Endothelial cell of umbilical vein (primary cell): ENCODE data around the gene AGK. TPM values are rescaled to one million over a fixed set of nuclear protein-coding genes. Genes with fewer than 3 reads are reported as not detected.

Experiments
- BruUV-seq: library from RNA; stranded (reverse); fragments of 400-500 nt; replicated peaks from 2 replicates; lab custom pipeline; 2021; lab: Mats Ljungman, UMichigan
- CTCF ChIA-PET: fragments of 300-600, 350-600 bp; sonication (Branson Sonifier 250); formaldehyde crosslinking; loops from one replicate; lab custom pipeline; 2021; ENCODE audit warnings: antibody characterized with exemption, inconsistent platforms; lab: Charles Lee
- POLR2A ChIA-PET: fragments of 300-600, 350-600 bp; sonication (Branson Sonifier 250); formaldehyde crosslinking; loops from one replicate; lab custom pipeline; 2021; ENCODE audit warnings: antibody characterized with exemption, inconsistent platforms; lab: Charles Lee
- DNase-seq: peaks from one replicate; pipeline ENCODE4 v3.0.0-alpha.2; 2011; ENCODE audit warnings: low read depth, low spot score
- FAIRE-seq: peaks from 2 replicates; lab custom pipeline; 2011; peaks lifted over from hg19 to GRCh38; lab: Jason Lieb, UNC
- H2AFZ ChIP-seq: 2 replicates; pipeline ENCODE4 v1.6.0; 2012; ENCODE audit warnings: low read depth, low read length, control low read depth, inconsistent platforms
- H3K27ac ChIP-seq: 2 replicates; pipeline ENCODE4 v1.5.1; 2011; ENCODE audit warnings: low read depth, mild to moderate bottlenecking, control low read depth, low read length, moderate library complexity; ENCODE audit not compliant: insufficient read depth
- H3K27me3 ChIP-seq, 2 experiments: 2 replicates each; pipeline versions ENCODE4 v1.6.0 to v1.6.1; 2011; ENCODE audit warnings: low read length in 2 of 2, mixed read lengths in 1 of 2; ENCODE audit not compliant: control insufficient read depth in 2 of 2, insufficient read depth in 2 of 2
- H3K36me3 ChIP-seq, 2 experiments: 2 replicates in 1 of 2; 3 replicates in 1 of 2; pipeline ENCODE4 v1.5.1; 2011; ENCODE audit warnings: low read length in 2 of 2, mild to moderate bottlenecking in 1 of 2, moderate library complexity in 1 of 2; ENCODE audit not compliant: control insufficient read depth in 2 of 2, insufficient read depth in 2 of 2; ENCODE audit errors: extremely low read depth in 1 of 2
- H3K4me1 ChIP-seq: 3 replicates; pipeline ENCODE4 v1.5.1; 2011; ENCODE audit warnings: mild to moderate bottlenecking, low read length; ENCODE audit not compliant: control insufficient read depth, insufficient read depth; ENCODE audit errors: extremely low read depth
- H3K4me2 ChIP-seq: 2 replicates; pipeline ENCODE4 v1.6.1; 2011; ENCODE audit warnings: low read length, control low read depth, mixed read lengths; ENCODE audit not compliant: insufficient read depth
- H3K4me3 ChIP-seq, 3 experiments: fragments of 200-600 bp in 1 of 3; sonication (generic), shearing (Covaris generic) in 1 of 3; replicated peaks in 1 of 3; 2 replicates each; pipeline ENCODE4 v1.5.1; 2011 to 2016; ENCODE audit warnings: control low read depth in 3 of 3, low read length in 3 of 3, mild to moderate bottlenecking in 2 of 3, inconsistent platforms in 1 of 3, low read depth in 1 of 3, moderate library complexity in 1 of 3; ENCODE audit not compliant: insufficient read depth in 1 of 3
- H3K79me2 ChIP-seq: 2 replicates; pipeline ENCODE4 v1.6.0; 2012; ENCODE audit warnings: low read length, inconsistent platforms; ENCODE audit not compliant: control insufficient read depth, insufficient read depth
- H3K9ac ChIP-seq: replicated peaks from 2 replicates; pipeline ENCODE3; 2011; ENCODE audit warnings: low read length, control low read depth; ENCODE audit not compliant: insufficient read depth; ENCODE audit errors: extremely low read depth
- H3K9me1 ChIP-seq: replicated peaks from 3 replicates; pipeline ENCODE4 v1.6.0; 2011; ENCODE audit warnings: mild to moderate bottlenecking, low read length; ENCODE audit not compliant: control insufficient read depth, insufficient read depth; ENCODE audit errors: extremely low read depth
- H3K9me3 ChIP-seq: replicated peaks from 2 replicates; pipeline ENCODE4 v1.5.1; 2012; ENCODE audit warnings: low read length, inconsistent platforms; ENCODE audit not compliant: control insufficient read depth, insufficient read depth
- H4K20me1 ChIP-seq: replicated peaks from 2 replicates; pipeline ENCODE3; 2011; ENCODE audit warnings: mild to moderate bottlenecking, low read length; ENCODE audit not compliant: control insufficient read depth, insufficient read depth; ENCODE audit errors: extremely low read depth
- EZH2 ChIP-seq: IDR thresholded peaks from 2 replicates; pipeline ENCODE4 v1.6.1; 2012; ENCODE audit warnings: borderline replicate concordance, low read depth, mild to moderate bottlenecking, moderate library complexity, low read length, inconsistent platforms; ENCODE audit not compliant: severe bottlenecking
- FOS ChIP-seq: IDR thresholded peaks from 2 replicates; pipeline ENCODE4 v1.6.1; 2011; ENCODE audit warnings: mild to moderate bottlenecking, low read length, moderate library complexity, borderline replicate concordance; ENCODE audit not compliant: insufficient read depth
- GATA2 ChIP-seq: IDR thresholded peaks from 2 replicates; pipeline ENCODE4 v1.7.0; 2011; ENCODE audit warnings: low read depth, mild to moderate bottlenecking, moderate library complexity, mixed read lengths, low read length; ENCODE audit not compliant: insufficient read length, insufficient read depth
- JUN ChIP-seq: IDR thresholded peaks from 2 replicates; pipeline ENCODE4 v1.6.1; 2011; ENCODE audit warnings: borderline replicate concordance, low read depth; ENCODE audit not compliant: insufficient read length, insufficient read depth
- MYC ChIP-seq: IDR thresholded peaks from one replicate; pipeline ENCODE4 v1.6.1; 2011; ENCODE audit warnings: mild to moderate bottlenecking, low read depth, low read length
- POLR2A ChIP-seq: IDR thresholded peaks from 2 replicates; pipeline ENCODE4 v1.6.1; 2012; ENCODE audit warnings: low read depth, mild to moderate bottlenecking, control low read depth, low read length
- POLR2AphosphoS5 ChIP-seq: IDR thresholded peaks from 2 replicates; pipeline ENCODE4 v1.6.1; 2012; ENCODE audit warnings: low read depth, mild to moderate bottlenecking, control low read depth, low read length, moderate library complexity; ENCODE audit not compliant: insufficient read depth
- dilution Hi-C: fragments of 300-500 bp; cut with MboI; formaldehyde crosslinking; loops from one replicate; pipeline ENCODE4 v1.15.0; 2019; ENCODE audit warnings: low sequenced_read_pairs; ENCODE audit not compliant: extremely low pct_ligation_motif_present
- intact Hi-C: fragments of 100-400 bp; cut with micrococcal nuclease; formaldehyde crosslinking; loops from one replicate; pipeline ENCODE4 v1.10.0; 2022
- polyA plus RNA-seq, 4 experiments: library from polyadenylated mRNA; depleted of rRNA in 3 of 4; stranded (reverse) in 3 of 4; unstranded in 1 of 4; fragments of >200 nt; gene quantifications; 2 replicates each; pipeline versions ENCODE4 v1.2.1 to v1.2.3, GENCODE V29; 2011 to 2012; ENCODE audit warnings: missing spikeins in 1 of 4
- total RNA-seq: library from RNA; stranded (reverse); gene quantifications from 2 replicates; pipeline ENCODE4 v1.2.3, GENCODE V29; 2021
- TF ChIP-seq, protein P1 (sequence below): IDR thresholded peaks from 2 replicates; pipeline ENCODE4 v1.6.1; 2011; ENCODE audit not compliant: insufficient read depth, insufficient read length
- TF ChIP-seq, protein P2 (sequence below), 2 donors: IDR thresholded peaks; 1 replicate in 1 of 2; 2 replicates in 1 of 2; pipeline ENCODE4 v1.5.1; 2011; ENCODE audit warnings: low read length in 2 of 2, mild to moderate bottlenecking in 2 of 2, moderate library complexity in 2 of 2, control low read depth in 1 of 2, inconsistent platforms in 1 of 2, low read depth in 1 of 2; ENCODE audit not compliant: insufficient read depth in 1 of 2; ENCODE audit errors: extremely low read depth in 1 of 2

AGK gene
- total and polyA plus RNA-seq, 2 donors (not counting 3 experiments of a cell fraction or from before 2014, with no cell fraction given): 23.6 to 34.3 TPM

GRCh38 chr7:141699860-141700259, 148.7 kb downstream of the AGK start:
- no peak overlapping the region for H3K9ac ChIP-seq
- H3K4me3 ChIP-seq: no peak overlapping the region
- TF ChIP-seq GATA2 (no peak), MYC (no peak)
- dilution Hi-C loops (no loop called here), intact Hi-C loops (loop anchor here (2.0 kb wide), 1 partner anchor 37 kb away; no protein-coding TSS in a partner anchor)
- H3K27me3 ChIP-seq: peaks cover 5 to 10% of the 10 kb centered on the region in 2 experiments
- H3K27ac ChIP-seq: no peak overlapping the region
- H3K9me3 ChIP-seq: no peaks in the 10 kb centered on the region
- BruUV-seq: TSS peak; percentile 17
- ChIA-PET CTCF (interaction anchor here (3.3 kb wide), 2 partner anchors 38 to 45 kb away, joined by 21 to 30 read pairs; partner anchors contain the start of gene SSBP1), POLR2A (no interaction called here)
- no peak overlapping the region for H3K4me2 ChIP-seq
- FAIRE-seq: no peak
- peaks cover 2% of the 10 kb centered on the region for H4K20me1 ChIP-seq
- H3K9me1 ChIP-seq: no peaks in the 10 kb centered on the region
- DNase-seq: no peak
- peaks cover 27% of the 10 kb centered on the region for H3K79me2 ChIP-seq
- H3K36me3 ChIP-seq: no peaks in the 10 kb centered on the region
- H2AFZ ChIP-seq: no peak overlapping the region
- H3K4me1 ChIP-seq: peaks cover 10% of the 10 kb centered on the region

DNA sequence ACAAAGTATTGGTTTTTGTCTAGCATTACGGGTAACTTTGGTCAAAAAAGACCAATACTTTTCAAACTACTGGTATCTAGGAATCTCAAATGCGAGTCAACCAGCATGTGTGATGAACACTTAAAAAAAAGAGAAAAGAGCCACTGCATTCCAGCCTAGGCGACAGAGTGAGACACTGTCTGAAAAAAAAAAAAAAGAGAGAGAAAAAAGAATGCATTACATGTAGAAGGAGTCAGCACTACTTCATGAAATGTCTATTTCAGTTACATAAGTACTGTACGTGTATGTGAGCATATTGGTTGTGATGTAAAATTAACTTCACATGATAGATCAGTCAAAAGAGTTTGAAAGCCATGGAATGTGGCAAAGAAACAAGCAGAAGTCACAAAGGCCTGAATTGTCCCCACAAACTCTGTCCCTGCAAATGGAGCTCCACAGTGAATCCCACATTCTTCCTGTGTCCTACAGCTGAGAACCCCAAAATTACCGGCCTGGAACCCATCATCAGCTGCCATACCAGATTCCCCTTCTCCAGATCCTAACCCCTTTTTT, 149.2 kb downstream of the AGK start:
- POLR2A ChIA-PET: no interaction called here
- no TSS peak for BruUV-seq
- peak overlapping the region; percentile 76 for H3K4me2 ChIP-seq
- peaks cover 25% of the 10 kb centered on the region for H3K79me2 ChIP-seq
- H4K20me1 ChIP-seq: peaks cover 2% of the 10 kb centered on the region
- H3K4me1 ChIP-seq: peaks cover 10% of the 10 kb centered on the region
- peak overlapping the region in 1 of 3 experiments; percentile 56 for H3K4me3 ChIP-seq
- H2AFZ ChIP-seq: no peak overlapping the region
- H3K9me1 ChIP-seq: no peaks in the 10 kb centered on the region
- CTCF ChIA-PET: interaction anchor here (0.7 to 3.3 kb wide), 4 partner anchors 10 to 85 kb away, joined by 3 to 30 read pairs (median 14); partner anchors contain the start of gene SSBP1
- no peak for DNase-seq
- dilution Hi-C loops (no loop called here), intact Hi-C loops (loop anchor here (2.0 kb wide), 1 partner anchor 38 kb away; no protein-coding TSS in a partner anchor)
- TF ChIP-seq, protein P1, sequence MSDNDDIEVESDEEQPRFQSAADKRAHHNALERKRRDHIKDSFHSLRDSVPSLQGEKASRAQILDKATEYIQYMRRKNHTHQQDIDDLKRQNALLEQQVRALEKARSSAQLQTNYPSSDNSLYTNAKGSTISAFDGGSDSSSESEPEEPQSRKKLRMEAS: no peak
- TF ChIP-seq MYC: no peak
- no peak for TF ChIP-seq POLR2AphosphoS5
- TF ChIP-seq, protein P2, sequence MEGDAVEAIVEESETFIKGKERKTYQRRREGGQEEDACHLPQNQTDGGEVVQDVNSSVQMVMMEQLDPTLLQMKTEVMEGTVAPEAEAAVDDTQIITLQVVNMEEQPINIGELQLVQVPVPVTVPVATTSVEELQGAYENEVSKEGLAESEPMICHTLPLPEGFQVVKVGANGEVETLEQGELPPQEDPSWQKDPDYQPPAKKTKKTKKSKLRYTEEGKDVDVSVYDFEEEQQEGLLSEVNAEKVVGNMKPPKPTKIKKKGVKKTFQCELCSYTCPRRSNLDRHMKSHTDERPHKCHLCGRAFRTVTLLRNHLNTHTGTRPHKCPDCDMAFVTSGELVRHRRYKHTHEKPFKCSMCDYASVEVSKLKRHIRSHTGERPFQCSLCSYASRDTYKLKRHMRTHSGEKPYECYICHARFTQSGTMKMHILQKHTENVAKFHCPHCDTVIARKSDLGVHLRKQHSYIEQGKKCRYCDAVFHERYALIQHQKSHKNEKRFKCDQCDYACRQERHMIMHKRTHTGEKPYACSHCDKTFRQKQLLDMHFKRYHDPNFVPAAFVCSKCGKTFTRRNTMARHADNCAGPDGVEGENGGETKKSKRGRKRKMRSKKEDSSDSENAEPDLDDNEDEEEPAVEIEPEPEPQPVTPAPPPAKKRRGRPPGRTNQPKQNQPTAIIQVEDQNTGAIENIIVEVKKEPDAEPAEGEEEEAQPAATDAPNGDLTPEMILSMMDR (IDR thresholded peaks at IDR 0.05; ENCODE audit: extremely low read depth in 1 of 2, insufficient read depth in 1 of 2, low read depth in 1 of 2, low read length in 2 of 2): no peak
- TF ChIP-seq FOS: no peak
- no peak for TF ChIP-seq POLR2A
- no peak for TF ChIP-seq EZH2
- TF ChIP-seq JUN: no peak
- no peak for TF ChIP-seq GATA2
- peaks cover 5 to 15% of the 10 kb centered on the region in 2 experiments for H3K27me3 ChIP-seq
- H3K9me3 ChIP-seq: no peaks in the 10 kb centered on the region
- FAIRE-seq: peak; percentile 4
- H3K27ac ChIP-seq: no peak overlapping the region
- H3K9ac ChIP-seq: peak overlapping the region; percentile 58
- H3K36me3 ChIP-seq: no peaks in the 10 kb centered on the region
